ENCODE data around the gene RPH3AL. TPM values are rescaled to one million over a fixed set of nuclear protein-coding genes. Genes with fewer than 3 reads are reported as not detected.

The RPH3AL gene
- total RNA-seq, 1 experiment from 2014 or later = 3.0 TPM

DNA sequence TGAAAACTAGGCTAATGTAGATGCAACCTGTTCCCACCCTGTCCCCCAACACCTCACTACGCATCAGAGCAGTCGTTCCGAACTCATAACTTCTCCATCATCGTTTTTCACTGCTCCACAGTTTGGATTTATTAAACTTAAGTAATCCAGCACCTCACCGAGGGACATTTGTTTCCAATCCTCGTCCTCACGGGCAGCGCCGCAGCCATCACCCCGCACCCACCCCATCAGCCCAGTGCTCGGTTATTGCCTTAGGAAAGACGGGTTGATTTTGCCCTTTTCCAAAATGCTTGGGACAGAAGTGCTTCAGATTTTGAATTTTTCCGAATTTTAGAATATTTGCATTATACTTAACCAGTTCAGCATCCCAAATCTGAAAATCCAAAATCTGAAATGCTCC, 100.2 kb downstream of the RPH3AL start:
- H3K36me3 Mint-ChIP-seq (ENCODE audit: insufficient read depth in 1 of 3, low read depth in 3 of 3) = no peaks in the 10 kb centered on the region
- WGBS (ENCODE audit: extremely low coverage, insufficient read length, low lambda C conversion rate) = no CpG with 5 or more reads among the region's 13 CpGs
- no peak overlapping the region for H4K8ac ChIP-seq (replicated peaks; ENCODE audit: insufficient read length, low read depth, low read length)
- H3K4me3 Mint-ChIP-seq = no peak overlapping the region
- no peak overlapping the region for H2BK15ac ChIP-seq (ENCODE audit: low read depth, low read length)
- H3K9me3 Mint-ChIP-seq = no peaks in the 10 kb centered on the region
- no peaks in the 10 kb centered on the region for H3K9me3 ChIP-seq (ENCODE audit: control insufficient read depth, low read depth, low read length)
- no peak overlapping the region for H4K5ac ChIP-seq (ENCODE audit: insufficient read length, low read depth, low read length)
- no peak overlapping the region for H3K56ac ChIP-seq (ENCODE audit: insufficient read length, low read depth, low read length)
- no peak overlapping the region for H3K18ac ChIP-seq (ENCODE audit: insufficient read length, low read depth, low read length)
- no peaks in the 10 kb centered on the region for H3K23me2 ChIP-seq (ENCODE audit: insufficient read length, low read depth, low read length, poor library complexity, severe bottlenecking)
- H2BK20ac ChIP-seq (ENCODE audit: low read depth, low read length, poor library complexity, severe bottlenecking) = no peak overlapping the region
- no peak overlapping the region for H3K27ac ChIP-seq (ENCODE audit: insufficient read length, low read depth, low read length)
- no peak overlapping the region; a peak in 1 of 7 replicates for H3K27ac Mint-ChIP-seq
- no peak for DNase-seq
- no peak overlapping the region for H3K9ac ChIP-seq (ENCODE audit: extremely low read depth, insufficient read length, low read length)
- no peak overlapping the region for H2BK5ac ChIP-seq (ENCODE audit: insufficient read length, low read length)
- no peaks in the 10 kb centered on the region for H3K79me1 ChIP-seq (ENCODE audit: insufficient read depth, low read depth, low read length, poor library complexity, severe bottlenecking)
- no peak overlapping the region for H3K23ac ChIP-seq (ENCODE audit: insufficient read length, low read depth, low read length)
- H3K4me1 Mint-ChIP-seq = 0 out of 4 replicates have a peak, but pooled peaks cover 0 to 2% of the 10 kb centered on the region in 2 experiments
- no peaks in the 10 kb centered on the region for H3K4me1 ChIP-seq (ENCODE audit: insufficient read depth, low read length)
- H3K4me2 ChIP-seq (ENCODE audit: insufficient read depth, insufficient read length, low read length) = no peak overlapping the region
- no peak overlapping the region for H2AK5ac ChIP-seq (ENCODE audit: insufficient read length, low read length)
- TF ChIP-seq, protein P1, sequence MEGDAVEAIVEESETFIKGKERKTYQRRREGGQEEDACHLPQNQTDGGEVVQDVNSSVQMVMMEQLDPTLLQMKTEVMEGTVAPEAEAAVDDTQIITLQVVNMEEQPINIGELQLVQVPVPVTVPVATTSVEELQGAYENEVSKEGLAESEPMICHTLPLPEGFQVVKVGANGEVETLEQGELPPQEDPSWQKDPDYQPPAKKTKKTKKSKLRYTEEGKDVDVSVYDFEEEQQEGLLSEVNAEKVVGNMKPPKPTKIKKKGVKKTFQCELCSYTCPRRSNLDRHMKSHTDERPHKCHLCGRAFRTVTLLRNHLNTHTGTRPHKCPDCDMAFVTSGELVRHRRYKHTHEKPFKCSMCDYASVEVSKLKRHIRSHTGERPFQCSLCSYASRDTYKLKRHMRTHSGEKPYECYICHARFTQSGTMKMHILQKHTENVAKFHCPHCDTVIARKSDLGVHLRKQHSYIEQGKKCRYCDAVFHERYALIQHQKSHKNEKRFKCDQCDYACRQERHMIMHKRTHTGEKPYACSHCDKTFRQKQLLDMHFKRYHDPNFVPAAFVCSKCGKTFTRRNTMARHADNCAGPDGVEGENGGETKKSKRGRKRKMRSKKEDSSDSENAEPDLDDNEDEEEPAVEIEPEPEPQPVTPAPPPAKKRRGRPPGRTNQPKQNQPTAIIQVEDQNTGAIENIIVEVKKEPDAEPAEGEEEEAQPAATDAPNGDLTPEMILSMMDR (conservative IDR thresholded peaks at IDR 0.05) = no peak
- no peak overlapping the region for H3K4ac ChIP-seq (ENCODE audit: low read depth, low read length)
- no peak overlapping the region for H2AFZ ChIP-seq (ENCODE audit: low read length)
- no peak overlapping the region for H4K91ac ChIP-seq (ENCODE audit: insufficient read length, low read depth, low read length)
- H3K14ac ChIP-seq (ENCODE audit: insufficient read depth, low read length) = no peak overlapping the region
- peaks cover 7% of the 10 kb centered on the region for H3K27me3 Mint-ChIP-seq (ENCODE audit: low read depth)
- no peak overlapping the region for H2BK120ac ChIP-seq (ENCODE audit: low read depth, low read length, poor library complexity, severe bottlenecking)
- H3K27me3 ChIP-seq (ENCODE audit: insufficient read depth, low read length) = no peaks in the 10 kb centered on the region
- H4K20me1 ChIP-seq (ENCODE audit: control insufficient read depth, insufficient read depth, insufficient read length) = no peaks in the 10 kb centered on the region
- no peak overlapping the region for H2BK12ac ChIP-seq (ENCODE audit: insufficient read length, low read depth, low read length)
- no peaks in the 10 kb centered on the region for H3K79me2 ChIP-seq (ENCODE audit: insufficient read depth, low read length)
- H3T11ph ChIP-seq (ENCODE audit: low read length) = no peak overlapping the region

Data from H9 (cell line).